Measurements from ENCODE around the gene PC.
A peak's percentile ranks its signal among the peaks of the same experiment; 100 is the strongest.

The PC gene

DNA sequence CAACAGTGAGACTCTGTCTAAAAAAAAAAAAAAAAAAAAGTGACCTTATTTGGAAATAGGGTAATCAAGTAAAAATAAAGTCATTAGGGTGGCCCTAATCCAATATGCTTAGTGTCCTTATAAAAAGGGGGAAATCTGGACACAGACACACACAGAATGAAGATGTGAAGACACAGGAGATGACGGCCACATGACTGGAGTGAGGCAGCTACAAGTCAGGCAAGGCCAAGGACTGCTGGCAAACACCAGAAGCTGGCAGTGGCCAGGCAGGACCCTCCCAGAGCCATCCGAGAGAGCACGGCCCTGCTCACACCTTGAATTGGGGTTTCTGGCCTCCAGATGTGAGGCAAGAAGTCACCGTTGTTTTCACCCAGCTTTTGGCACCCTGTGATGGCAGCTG is 72.7 kb downstream of the PC start:
- no peak for DNase-seq (ENCODE audit: low read depth, low spot score)

DNA sequence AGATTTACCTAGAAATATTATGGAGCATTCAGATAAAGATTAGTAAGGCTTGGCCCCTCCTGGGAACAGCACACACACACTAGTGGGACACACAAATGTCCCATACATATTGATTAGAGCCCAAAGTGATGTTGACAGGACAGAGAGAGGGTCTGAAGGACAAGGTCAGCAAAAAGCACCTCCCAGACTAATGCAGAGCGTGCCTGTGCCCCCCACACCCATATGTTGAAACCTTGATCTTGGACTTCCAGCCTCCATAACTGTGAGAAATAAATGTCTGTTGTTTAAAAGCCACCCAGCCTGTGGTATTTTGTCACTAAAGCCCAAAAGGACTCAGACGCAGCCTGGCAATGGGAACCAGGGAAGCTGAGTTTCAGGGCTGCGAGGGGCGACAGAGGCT is 73.7 kb downstream of the PC start:
- DNase-seq (ENCODE audit: low read depth, low spot score): no peak

DNA sequence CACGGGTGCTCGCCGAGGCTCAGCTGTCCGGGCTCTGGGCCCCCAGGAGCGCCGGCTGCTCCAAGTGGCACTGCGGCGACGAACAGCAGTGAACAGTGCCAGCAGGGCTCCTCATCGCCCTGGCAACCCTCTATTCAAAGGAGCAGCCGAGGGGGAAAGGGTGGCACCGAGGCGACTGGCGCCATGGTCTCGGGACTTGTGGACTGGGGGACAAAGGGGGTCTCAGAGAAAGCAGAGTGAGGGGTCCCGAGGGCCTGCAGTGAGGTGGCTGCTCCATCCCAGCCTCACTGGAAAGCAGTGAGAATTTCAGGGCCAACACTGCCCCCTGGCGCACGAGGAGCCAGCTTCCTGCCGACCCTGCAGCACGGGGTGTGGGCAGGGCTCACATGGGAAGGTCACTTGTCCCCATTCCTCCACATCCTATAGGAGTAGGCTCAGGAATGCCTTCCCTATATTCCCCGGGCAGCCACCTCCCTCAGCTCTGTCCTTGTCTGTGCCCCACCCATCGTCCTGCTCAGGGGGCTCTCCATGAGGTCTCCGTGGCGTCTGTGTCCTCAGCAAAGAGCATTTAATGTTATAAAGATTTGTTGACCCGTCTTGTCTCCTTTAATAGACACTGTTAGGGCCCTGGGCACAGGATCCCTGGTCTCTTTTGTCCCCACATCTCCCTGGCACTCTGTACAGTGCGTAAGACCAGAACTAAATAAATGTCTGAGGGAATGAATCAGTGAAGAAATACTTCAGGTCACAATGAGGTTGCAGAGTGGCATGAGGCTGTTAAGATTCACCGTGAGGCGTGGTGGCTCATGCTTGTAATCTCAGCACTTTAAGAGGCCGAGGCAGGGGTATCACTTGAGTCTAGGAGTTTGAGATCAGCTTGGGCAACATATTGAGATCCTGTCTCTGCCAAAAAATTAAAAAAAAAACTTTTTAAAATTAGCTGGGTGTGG is 74.9 kb downstream of the PC start:
- DNase-seq (ENCODE audit: low read depth, low spot score): peak; percentile 85

DNA sequence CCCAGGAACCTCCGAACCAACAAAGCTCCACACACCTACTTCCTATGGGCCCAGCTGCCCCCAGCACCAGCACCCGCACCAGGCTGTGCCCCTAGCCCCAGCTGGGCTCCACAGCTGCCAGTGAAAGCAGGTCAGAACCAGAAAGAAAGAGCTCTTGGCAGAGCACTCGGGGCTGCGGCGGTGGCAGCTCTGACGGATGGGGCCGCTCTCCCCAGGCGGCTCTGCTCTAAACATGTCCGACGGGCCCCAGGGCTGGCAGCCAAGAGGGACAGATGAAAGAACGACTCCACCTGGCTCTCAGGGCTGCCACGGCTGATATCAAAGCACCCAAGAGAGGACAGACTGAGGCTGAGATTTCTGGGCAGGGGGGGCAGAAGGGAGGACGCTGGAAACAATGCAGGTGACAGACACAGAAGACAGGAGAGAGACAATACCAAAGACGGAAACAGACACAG is 75.6 kb downstream of the PC start:
- peak; percentile 51 for DNase-seq (ENCODE audit: low read depth, low spot score)

DNA sequence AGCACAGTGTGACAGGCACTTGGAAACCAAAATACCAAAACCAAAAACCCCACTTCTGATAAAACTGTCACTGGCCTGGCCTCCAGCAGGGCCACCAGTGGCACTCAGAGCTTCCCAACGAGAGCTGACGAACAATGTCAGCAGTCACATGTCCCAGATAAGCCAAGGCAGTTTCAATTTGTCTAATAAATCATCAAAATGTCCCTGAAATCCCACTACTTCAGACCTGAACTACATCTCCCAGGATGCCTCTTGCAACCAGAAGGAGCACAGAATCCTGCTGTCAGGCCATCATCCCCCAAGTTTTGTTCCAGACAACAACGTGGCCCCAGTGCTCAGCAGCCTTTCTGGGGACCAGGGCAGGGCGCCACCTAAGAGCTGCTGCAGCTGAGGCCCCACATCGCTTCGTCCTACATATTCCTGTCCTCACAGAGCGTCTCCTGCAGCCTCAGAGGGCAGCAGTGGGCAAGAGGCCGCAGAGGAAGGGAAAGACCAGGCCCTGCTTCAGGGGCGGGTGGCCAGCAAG is 76.2 kb downstream of the PC start:
- DNase-seq (ENCODE audit: low read depth, low spot score): no peak

DNA sequence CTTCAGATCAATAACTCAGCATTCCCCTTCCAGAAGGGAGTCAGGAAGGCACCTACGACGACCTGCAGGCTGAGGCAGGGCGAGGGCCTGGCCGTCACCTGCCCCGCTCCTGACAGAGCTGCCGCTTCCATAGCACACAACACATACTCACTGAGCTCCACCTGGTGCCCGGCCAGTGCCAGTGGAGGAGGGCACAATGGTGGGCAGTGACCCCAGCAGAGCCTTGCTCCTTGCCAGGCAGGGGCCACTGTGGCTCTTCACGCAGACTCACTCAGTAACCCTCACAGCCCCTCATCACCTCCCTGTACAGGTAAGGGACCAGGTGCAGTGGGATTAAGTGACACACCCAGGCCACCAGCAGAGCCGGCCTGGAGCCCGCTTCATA is 76.7 kb downstream of the PC start:
- DNase-seq (ENCODE audit: low read depth, low spot score): no peak

DNA sequence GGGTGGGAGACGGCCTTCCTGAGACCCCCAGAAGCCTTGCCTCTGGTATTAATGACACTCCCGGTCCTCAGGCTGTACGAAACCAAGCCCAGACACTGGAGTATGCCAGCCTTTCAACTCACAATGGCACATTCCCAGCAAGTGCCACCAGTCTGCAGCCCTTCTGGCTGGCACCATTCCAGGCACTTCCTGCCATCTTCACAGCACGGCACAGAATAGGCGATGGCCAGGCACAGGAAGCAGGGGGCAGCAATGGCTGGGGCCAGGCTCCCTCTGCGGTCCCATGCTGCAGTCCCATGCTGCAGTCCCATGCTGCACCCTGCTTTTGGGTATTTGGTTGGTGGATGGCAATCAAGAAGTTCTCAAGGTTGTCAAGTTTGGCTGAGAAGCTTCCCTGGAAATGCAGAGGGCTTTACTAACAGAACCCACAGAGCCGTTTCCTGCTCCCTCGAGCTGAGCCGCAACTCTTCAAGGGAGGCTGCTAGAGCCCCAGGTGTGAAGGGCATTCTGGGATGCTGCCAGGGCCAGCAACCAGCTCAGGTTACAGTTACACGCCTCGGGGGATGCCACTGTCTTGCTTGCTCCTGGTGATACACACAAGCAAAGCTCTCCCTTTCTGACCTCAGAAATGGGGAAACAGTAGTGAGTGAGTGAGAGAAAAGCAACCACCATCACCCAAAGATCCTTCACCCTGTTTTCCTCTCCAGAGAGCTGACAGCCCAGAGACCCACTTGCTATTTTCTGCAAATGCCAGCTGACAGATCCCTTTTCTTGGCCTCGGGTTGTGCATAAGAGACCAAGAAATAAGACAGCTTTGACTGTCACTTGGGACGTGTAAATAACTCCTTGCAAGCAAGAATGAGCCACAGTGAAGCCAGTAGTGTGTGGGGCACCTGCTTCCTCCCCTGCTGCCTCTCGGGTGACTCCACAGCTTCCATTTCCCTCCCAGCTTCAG is 77.4 kb downstream of the PC start:
- no peak for DNase-seq (ENCODE audit: low read depth, low spot score)

DNA sequence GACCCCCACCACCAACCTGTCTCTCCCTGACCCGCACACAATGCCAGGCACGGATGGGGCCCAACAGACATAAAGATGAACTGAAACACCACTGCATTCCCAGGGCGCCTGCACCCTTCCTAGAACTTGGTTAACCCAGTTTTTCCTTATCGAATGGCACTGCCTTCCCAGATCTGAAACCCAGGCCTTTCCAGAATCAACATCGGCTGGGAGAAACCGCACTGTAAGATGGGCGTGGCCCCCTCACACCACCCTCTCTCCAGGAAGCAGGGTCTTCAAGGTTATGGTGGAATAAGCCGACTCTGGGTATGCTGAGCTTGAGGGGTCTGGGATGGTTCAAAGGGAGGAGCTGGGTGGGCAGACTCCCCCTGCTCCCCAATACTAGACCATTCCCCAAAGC is 78.2 kb downstream of the PC start:
- no peak for DNase-seq (ENCODE audit: low read depth, low spot score)

DNA sequence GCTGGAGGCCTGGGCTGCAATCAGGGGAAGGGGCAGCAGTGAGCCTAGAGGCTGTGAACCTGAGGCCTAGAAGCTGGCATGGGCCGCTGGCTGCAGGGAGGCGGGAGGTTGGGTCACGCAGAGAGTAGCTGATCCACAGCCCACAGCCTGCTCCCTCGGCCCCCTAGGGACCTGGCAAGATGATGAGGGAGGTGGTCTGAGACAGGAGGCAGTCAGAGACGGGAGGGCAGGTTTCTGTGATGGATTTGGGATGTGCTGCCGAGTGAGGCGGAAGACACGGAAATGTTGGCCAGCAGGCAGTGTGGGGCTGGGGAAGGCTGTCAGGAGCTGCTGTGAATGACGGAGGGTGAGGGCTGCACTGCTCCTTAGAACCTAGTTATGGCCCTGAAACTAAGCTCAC is 78.6 kb downstream of the PC start:
- DNase-seq (ENCODE audit: low read depth, low spot score): no peak

DNA sequence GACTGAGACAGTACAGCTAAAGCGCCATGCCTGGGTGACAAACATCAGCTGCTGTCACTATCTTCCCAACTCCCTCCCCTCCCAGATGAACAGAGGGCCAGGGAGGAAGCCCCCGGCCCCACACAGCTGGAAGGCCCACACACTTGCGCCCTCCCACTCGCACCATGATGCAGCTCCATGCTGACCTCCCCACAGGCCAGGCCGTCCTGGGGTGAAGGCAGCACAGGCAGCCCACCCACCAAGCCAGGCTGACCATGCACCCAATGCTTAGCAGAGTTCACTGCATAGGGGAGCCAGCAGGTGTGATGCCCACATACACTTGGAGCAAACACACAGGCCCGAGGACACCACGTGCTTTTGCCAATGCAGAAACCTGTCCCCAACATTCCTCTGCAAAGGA is 79.2 kb downstream of the PC start:
- no peak for DNase-seq (ENCODE audit: low read depth, low spot score)

DNA sequence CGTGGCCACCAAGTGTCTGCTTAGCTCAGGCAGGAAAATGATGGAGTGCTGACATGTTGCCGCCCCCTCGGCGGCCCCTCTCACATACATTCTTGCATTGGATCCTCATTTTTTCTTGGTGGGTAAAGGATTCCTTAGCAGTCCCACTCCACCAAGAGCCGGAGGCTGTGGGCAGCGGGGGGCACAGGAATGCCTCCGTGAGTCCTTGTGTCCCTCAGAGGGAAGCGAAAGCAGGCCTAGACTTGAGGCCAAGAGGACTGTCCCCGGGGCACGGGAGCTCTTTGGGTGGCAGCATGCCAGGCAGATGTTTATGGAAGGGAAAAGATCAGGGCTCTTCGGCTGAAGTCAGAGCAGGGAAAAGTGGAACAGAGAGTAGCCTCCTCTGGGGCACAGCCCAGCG is 79.7 kb downstream of the PC start:
- no peak for DNase-seq (ENCODE audit: low read depth, low spot score)

DNA sequence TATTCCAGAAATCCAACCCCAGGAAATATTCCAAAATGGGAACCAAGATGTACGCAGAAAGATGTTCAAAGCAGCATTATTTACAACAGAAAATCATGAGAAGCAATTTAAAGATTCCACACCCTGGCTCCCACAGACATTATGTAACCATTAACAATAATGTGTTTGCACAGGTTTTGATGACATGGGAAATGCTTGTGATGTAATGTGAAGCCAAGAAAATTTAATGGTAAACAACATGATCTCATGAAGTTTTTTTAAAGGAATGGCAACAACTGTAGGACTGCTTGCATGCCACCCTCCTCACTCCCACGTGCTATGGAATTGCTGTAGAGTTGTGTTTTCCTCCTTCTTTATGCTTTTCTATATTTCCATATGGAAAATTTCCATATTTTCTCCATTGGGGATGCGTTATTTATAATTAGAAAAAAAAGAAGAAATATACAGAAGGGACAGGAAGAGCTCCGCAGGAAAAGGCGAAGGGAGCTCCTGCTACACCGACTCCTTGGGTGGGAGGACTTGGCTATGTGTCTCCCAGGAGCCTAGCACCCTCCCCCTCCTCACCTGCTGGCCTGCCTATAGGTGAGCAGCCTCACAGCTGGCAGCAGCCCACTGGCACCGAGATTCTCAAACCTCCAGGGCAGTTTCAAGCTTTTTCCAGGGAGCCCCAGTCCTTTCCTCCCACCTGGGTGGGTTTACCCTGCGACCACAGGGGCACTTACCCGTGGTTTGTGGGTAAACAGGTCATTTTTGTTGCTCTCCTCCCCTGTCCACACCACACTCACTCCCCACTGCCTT is 80.4 kb downstream of the PC start:
- no peak for DNase-seq (ENCODE audit: low read depth, low spot score)

DNA sequence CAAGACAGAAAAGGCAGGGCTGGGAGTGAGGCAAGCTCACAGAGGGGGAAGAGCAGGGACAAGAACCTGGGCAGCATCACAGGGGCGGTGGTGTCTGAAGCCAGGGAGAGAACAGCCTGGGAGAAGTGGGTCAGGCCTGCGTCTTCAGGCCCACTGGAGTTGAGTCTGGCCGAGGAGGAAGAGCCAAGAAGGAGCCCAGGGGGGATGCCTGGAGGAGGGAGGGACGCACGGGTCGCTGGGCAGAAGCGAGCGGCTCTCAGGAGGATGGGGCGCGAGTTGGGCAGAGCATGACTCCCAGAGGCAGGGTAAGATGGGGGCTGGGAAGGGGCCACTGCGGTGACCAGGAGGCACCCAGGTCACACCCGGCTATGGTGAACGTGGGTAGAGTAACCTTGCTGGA is 82.8 kb downstream of the PC start:
- no peak for DNase-seq (ENCODE audit: low read depth, low spot score)

DNA sequence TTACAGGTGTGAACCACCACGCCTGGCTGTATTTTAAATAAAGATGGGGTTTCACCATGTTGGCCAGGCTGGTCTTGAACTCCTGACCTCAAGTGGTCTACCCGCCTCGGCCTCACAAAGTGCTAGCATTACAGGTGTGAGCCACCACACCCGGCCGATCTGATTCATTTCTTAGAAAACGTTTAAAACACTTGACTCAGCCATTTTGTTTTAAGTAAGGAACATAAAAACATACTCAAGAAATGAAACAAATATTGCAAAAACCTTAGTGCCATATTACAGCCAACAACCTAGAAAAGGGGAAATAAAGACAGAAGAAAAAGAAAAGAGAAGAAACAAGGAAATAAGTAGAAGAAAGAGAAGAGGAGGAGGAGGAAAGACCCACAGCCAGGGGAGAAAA is 84.0 kb downstream of the PC start:
- DNase-seq (ENCODE audit: low read depth, low spot score): no peak

DNA sequence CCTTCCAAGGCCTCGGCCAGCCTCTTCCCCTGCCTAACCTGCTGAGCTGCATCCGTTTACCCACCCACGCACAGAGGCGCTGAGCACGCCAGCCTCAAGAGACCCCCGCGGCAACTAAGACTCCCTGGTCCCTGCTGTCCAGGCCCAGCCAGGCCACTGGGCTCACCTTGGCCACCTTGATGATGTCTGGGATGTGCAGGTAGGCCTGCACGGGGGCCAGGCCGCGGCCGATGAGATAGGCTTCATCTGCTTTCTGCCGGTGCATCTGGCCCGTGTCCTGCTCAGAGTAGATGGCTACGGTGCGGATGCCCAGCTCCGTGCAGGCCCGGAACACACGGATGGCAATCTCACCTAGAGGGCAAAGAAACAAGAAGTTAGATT is 86.7 kb downstream of the PC start:
- DNase-seq (ENCODE audit: low read depth, low spot score): no peak

DNA sequence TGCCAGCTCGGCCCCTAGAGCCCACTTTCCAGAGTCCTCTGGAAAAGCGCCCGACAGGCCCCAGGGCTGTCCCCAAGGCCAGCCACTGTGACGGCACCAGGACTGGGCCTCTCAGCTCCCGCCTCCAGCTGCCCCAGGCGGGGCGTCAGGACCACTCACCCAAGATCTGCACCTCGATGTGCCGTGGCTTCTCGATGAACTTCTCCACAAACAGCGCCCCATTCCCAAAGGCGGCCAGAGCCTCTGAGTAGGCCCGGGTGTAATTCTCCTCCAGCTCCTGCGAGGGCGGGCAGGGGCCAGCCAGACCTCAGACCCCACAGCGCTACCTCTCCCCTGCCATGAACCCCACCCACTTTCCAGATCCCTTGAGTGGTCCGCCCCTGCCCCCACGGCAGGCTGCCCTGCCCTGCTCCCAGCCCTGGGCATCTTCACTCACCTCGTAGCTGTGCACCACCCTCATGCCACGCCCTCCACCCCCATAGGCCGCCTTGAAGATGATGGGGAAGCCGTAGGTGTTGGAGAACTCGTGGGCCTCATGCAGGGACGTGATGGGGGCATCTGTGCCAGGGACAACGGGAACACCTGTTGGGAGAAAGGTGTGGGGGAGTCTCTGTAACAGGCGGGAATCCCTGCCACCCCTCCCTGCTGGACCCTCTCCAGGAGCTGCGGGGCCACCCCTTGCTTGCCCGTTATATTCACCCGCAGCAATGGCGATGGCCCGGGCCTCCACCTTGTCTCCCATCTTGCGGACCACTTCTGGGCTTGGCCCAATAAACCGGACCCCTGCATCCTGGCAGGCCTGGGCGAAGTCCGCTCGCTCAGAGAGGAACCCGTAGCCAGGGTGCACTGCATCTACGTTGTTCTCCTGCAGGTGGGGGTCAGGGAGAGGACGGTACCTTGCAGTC is 87.3 kb downstream of the PC start:
- DNase-seq (ENCODE audit: low read depth, low spot score): no peak

DNA sequence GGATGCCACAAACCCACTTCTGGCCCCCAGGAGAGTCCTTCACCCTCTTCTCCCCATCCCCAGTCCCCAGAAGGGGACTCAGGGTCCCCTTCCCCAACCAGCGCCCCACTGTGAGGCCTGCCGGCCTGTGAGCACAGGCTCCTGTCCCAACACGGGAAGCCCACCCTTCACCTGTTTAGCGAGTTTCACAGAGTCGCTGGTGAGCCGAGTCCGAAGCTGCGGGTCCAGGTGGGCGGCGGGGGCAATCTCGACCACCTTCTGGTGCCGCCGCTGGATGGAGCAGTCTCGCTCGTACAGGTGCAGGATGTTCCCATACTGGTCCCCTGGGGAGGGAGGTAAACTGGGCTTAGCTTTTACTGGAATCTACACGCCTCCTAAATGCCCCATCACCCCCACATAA is 88.1 kb downstream of the PC start:
- DNase-seq (ENCODE audit: low read depth, low spot score): no peak

DNA sequence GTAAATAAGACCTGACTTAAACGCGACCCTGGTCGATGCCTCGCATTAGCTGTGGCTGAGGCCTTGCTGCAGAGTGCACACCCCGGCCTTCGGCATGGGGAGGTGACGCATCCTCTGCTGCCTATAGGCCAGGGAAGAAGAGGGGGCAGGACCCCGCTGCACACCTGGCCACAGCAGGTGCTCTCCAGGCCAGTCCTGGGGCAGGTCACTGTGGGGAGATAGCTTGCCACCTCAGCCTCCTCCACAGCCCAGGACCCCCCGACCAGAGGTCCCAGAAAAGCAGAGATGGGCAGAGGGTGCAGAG is 88.7 kb downstream of the PC start:
- DNase-seq (ENCODE audit: low read depth, low spot score): no peak

DNA sequence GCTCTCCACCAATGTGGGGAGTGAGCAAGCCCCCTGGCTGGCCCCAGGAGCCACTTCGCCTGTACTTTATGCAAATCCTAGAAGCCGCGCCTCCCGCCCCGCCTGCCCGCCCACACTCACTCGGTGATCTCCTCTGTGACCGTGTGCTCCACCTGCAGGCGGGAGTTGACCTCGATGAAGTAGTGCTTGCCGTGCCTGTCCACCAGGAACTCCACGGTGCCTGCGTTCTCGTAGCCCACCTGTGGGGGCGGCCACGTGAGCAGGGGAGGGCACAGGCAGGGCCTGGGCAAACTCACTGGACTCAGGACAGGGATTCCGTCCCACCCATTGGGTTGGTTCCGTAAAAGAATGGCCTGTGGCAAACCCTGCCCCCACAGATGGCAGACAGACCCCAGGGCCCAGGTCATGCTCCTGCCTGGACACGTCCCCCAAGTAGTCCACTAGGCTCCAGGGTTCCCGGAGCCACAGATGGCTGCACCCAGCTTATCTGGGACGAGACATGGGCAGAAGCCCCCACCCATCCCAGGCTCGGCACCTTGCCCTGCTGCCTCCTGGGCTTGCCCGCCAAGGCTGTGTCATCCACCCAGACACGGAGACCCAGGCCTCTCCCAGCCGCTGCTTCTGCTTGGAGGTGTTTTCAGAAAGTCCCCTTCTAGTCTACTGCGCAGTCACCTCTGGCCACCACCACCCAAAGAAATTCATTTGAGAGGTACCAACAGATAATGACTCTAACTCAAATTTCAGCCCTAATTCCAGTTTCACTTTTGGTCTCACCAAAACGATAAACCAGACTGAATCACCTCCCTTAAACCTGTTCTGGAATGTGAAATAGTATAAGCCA is 89.2 kb downstream of the PC start:
- DNase-seq (ENCODE audit: low read depth, low spot score): peak; percentile 40
